ENCODE measurements around the gene CPZ.
"Not testable (repeated sequence)": the region's sequence is repeated elsewhere in the genome, so short reads cannot be mapped to it uniquely, and the experiment has no call there.

The CPZ gene

GRCh38 chr4:8653326-8654000, 60.9 kb downstream of the CPZ start:
- DNase-seq (ENCODE audit: low read depth), result no peak

GRCh38 chr4:8654139-8654538, 61.6 kb downstream of the CPZ start:
- DNase-seq (ENCODE audit: low read depth), result not testable (repeated sequence)

- no peak for DNase-seq (ENCODE audit: low read depth)
Measured at GRCh38 chr4:8655411-8656184, 63.0 kb downstream of the CPZ start.

GRCh38 chr4:8656185-8656517, 63.6 kb downstream of the CPZ start:
- no peak for DNase-seq (ENCODE audit: low read depth)

- DNase-seq (ENCODE audit: low read depth), result no peak
Measured at GRCh38 chr4:8656711-8657380, 64.3 kb downstream of the CPZ start.

GRCh38 chr4:8657381-8658088, 65.0 kb downstream of the CPZ start:
- no peak for DNase-seq (ENCODE audit: low read depth)

- no peak for DNase-seq (ENCODE audit: low read depth)
Measured at GRCh38 chr4:8662776-8663175, 70.2 kb downstream of the CPZ start.

GRCh38 chr4:8664031-8664805, 71.7 kb downstream of the CPZ start:
- no peak for DNase-seq (ENCODE audit: low read depth)

- no peak for DNase-seq (ENCODE audit: low read depth)
Measured at GRCh38 chr4:8664976-8665375, 72.4 kb downstream of the CPZ start.

GRCh38 chr4:8665406-8666360, 73.1 kb downstream of the CPZ start:
- no peak for DNase-seq (ENCODE audit: low read depth)

GRCh38 chr4:8666581-8666980, 74.0 kb downstream of the CPZ start:
- no peak for DNase-seq (ENCODE audit: low read depth)
